Pulmonary artery endothelial cell (primary cell): ENCODE results near the gene SLC12A9. TPM values are rescaled to one million over a fixed set of nuclear protein-coding genes. Genes with fewer than 3 reads are reported as not detected.

Experiments used
- DNase-seq: peaks from one replicate; pipeline ENCODE4 v3.0.0-alpha.2; 2011; ENCODE audit warnings: low read depth, low spot score
- total RNA-seq: library from RNA; depleted of rRNA; stranded (reverse); fragments of >200 nt; gene quantifications from 2 replicates; pipeline ENCODE4 v1.2.3, GENCODE V29; 2014

The SLC12A9 gene
- total RNA-seq, 1 donor from 2014 or later, result 30.9 TPM

- DNase-seq, result no peak
Measured at GRCh38 chr7:100882201-100882600, 29.7 kb downstream of the SLC12A9 start.

GRCh38 chr7:100882785-100883526, 30.4 kb downstream of the SLC12A9 start:
- DNase-seq, result no peak

- no peak for DNase-seq
Measured at GRCh38 chr7:100884736-100885439, 32.4 kb downstream of the SLC12A9 start.

GRCh38 chr7:100885440-100886141, 33.1 kb downstream of the SLC12A9 start:
- no peak for DNase-seq

GRCh38 chr7:100886142-100886935, 33.8 kb downstream of the SLC12A9 start:
- no peak for DNase-seq

GRCh38 chr7:100886936-100887515, 34.5 kb downstream of the SLC12A9 start:
- no peak for DNase-seq

- DNase-seq, result no peak
Measured at GRCh38 chr7:100887516-100888290, 35.2 kb downstream of the SLC12A9 start.

- no peak for DNase-seq
Measured at GRCh38 chr7:100888291-100888987, 35.9 kb downstream of the SLC12A9 start.

- no peak for DNase-seq
Measured at GRCh38 chr7:100888988-100889750, 36.7 kb downstream of the SLC12A9 start, which contains the start of gene UFSP1. Gene UFSP1, minus strand, starts transcription at chr7:100889715. Its CDS starts 444 bp downstream, at chr7:100889271.

GRCh38 chr7:100890653-100891567, 38.4 kb downstream of the SLC12A9 start:
- DNase-seq, result no peak

GRCh38 chr7:100891568-100892247, 39.2 kb downstream of the SLC12A9 start:
- DNase-seq, result no peak

GRCh38 chr7:100892364-100893317, 40.1 kb downstream of the SLC12A9 start:
- DNase-seq, result no peak

GRCh38 chr7:100893318-100893895, 40.9 kb downstream of the SLC12A9 start:
- no peak for DNase-seq

GRCh38 chr7:100893910-100894721, 41.6 kb downstream of the SLC12A9 start:
- no peak for DNase-seq
